Bone marrow (tissue), 2 donors: ENCODE measurements around the gene USHBP1.
A peak's percentile ranks its signal among the peaks of the same experiment; 100 is the strongest.

Experiments used
- DNase-seq, 2 donors: peaks; one replicate each; lab custom pipeline; 2025; lab: John Stamatoyannopoulos, UW

USHBP1 gene, protein sequence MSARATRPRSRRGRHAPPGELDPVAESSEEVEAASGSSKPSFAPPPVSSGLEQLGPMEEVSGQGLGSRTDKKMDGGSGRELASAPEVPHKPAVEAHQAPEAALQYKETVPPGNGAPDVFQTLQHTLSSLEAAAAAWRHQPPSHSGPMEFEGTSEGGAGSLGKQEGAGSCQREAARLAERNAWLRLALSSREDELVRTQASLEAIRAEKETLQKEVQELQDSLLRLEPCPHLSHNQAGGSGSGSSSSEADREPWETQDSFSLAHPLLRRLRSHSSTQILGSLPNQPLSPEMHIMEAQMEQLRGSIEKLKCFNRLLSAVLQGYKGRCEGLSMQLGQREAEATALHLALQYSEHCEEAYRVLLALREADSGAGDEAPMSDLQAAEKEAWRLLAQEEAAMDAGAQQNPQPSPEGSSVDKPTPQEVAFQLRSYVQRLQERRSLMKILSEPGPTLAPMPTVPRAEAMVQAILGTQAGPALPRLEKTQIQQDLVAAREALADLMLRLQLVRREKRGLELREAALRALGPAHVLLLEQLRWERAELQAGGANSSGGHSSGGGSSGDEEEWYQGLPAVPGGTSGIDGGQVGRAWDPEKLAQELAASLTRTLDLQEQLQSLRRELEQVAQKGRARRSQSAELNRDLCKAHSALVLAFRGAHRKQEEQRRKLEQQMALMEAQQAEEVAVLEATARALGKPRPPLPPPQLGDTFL

DNA sequence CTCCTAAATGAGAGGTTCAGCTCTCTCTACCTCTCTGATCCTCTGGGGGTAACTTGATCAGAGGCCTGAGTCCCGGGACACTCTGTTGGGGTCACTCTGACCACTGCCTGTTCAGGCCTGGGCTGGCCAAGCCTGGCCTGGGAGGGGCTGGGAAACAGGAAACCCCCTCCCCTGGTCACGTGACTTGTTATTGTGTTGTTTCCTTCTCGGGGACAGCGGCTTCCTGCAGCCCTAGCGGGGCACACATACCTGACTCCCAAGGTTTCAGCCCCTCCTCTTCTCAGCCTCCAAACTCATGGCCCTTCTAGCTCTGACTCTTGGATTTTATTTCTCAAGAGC is at the start of gene USHBP1:
USHBP1 (minus strand) TSS at position 105 of the 339 bp plus-strand sequence. CDS start 446 bp downstream, outside the sequence.
- DNase-seq = no peak

DNA sequence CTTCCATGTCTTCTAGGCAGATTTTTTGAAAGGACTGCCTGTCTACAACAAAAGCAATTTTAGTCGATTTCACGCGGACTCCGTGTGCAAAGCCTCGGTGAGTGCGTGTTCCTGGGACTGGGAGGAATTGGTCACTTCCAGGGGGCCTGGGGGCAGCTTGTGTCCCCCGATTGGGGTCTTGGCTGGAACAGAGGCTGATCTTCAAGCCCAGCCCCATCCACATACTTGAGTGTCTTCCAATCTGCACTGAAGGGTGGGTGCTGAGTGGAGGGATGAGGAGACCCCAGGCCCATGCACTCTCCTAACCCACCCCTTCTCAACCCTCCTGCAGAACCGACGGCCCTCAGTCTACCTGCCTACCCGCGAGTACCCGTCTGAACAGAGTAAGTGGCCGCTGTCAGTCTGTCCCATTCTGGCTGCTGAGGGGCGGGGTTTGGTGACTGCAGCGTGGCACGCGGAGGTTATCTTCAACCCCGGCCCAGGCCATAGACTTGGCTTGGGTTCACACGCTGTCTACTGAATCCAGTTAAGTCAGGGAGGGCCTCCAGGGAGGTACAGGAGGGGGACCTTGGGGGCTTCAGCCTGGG is 49.6 kb upstream of the USHBP1 start:
- DNase-seq = no peak

DNA sequence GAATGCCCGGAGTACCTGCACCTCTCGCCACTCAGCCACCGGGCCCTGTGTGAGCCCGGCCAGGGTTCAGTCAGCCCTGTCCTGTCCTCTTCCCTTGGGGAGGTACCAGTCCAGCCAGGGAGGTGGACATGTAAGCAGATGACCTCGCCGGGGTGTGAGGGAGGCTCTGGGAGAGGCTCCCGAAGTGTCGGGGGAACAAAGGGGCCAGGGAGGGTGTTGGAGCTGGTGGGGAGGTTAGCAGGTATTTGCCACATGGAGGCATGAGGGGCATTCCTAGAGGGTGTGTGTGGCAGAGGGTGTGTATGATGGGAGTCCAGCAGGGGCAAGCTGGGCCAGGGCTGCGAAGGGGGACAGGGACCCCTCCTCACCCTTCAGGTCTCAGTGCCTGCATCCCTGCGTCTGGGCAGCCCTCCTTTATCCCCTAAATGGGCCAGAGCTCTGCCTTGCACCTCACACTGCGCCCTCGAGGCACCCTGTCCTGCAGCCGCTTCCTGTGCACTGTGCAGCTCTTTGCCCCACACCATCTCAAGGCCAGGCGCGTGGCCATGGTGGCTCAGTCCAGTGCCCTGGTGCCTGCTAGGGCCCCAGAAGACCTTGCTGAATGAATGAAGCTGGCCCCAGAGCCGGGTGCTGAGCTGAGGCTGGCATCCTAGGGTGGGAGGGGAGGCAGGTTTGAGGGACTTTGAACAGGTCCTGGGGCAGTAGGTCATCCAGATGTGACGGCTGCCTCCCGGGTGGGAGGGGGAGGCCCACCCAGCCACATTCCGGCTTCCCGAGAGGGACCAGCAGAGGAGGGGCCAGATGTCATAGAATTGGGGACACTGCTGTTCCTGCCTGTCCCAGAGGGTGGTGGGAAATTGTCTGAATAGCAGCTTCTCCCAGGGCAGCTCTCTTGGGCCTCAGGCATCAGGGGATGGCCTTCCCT is 47.9 kb upstream of the USHBP1 start:
- DNase-seq = no peak

DNA sequence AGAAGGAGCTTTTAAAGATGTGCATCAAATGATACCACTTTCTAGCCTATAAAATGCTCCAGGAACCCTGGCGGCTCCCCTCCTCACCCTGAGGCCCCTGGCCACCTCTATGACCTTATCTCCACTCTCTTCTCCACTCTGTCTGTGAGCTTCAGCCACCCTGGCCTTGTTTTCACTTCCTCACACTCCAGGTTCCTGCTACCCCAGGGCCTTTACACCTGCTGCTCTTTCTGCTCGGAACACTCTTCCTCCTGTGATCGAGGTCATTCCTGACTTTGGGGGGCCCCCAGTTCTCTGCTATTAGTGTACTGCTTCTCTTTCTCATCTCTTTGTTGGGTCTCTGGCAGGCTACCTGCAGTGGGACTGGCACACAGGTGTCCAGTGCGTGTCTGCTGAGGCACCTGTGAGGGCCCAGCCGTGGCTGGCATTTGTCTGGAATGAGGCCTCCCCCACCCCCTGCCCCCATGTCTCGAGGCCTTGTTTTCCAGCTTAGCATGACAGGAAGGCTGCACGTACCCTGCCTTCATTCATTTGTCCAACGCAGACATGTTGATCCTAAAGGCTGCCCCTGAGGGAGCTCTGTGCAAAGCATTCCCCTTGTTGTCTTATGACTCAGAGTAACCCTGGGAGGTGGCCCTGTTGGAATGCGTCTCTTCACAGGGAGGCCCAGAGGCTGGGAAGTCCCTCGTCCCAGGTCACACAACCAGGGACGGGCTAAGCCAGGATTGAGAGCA is 47.1 kb upstream of the USHBP1 start:
- DNase-seq = no peak

DNA sequence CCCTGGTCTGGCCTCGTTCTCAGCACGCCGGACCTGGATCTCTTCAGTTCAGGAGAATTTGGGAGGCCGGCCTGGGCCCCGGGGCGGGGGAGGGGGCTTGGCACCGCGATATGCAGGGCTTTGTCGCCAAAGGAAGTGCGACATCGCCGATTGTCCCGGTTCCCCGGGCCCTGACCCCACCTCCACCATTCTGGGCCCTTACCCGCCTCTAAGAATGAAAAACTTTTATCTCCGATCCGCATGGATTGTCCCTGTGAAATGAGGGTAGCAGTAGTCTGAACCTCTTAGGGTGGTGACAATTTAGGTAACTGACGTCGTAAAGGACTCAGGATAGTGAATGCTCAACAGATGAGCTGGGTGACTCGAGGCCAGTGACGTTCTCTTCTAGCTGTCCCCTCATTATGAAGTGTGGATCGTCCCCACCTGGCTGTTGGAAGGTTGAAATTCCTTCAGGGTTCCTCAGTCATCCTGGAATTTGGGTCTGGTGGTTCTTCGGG is 45.5 kb upstream of the USHBP1 start:
- DNase-seq = no peak

DNA sequence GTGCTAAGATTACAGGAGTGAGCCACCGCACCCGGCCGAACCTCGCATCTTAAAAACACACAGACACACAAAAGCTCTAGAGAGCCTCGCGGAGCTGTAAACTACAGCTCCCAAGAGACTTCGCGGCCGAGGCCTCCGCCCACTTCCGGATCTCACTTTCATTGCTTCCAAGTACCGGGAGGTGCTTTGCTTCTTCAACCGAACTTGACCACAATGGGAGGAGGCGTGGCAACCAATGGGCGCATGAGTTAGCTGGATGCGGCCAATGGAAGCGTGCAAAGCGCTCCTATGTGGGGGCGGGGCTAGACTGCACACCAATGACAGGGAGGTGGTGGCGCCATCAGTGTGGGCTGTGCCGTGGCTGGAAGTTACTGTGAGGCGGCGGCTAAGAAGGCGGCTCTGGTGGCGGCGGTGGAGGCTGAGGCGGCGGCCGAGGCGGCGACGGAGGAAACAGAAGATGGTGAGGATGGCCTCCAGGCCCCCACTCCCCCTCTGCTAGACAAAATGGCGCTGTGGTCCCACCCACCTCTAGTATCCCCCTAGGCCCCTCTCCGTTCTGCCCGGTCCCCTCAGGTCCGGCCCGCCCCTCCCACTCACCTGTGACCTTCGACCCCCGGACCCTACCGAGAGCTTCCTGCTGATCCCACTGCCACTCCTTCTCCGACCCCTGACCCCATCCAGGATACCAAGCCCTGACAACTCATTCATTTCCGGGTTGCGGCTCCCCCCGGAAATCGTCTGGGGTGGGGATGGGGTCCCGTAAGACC is 44.8 kb upstream of the USHBP1 start, which contains the start of gene DDA1:
DDA1 (plus strand) TSS at position 366 of the 767 bp plus-strand sequence; CDS start at position 458, 92 bp downstream.
- DNase-seq = peak; percentile 78 to 99

DNA sequence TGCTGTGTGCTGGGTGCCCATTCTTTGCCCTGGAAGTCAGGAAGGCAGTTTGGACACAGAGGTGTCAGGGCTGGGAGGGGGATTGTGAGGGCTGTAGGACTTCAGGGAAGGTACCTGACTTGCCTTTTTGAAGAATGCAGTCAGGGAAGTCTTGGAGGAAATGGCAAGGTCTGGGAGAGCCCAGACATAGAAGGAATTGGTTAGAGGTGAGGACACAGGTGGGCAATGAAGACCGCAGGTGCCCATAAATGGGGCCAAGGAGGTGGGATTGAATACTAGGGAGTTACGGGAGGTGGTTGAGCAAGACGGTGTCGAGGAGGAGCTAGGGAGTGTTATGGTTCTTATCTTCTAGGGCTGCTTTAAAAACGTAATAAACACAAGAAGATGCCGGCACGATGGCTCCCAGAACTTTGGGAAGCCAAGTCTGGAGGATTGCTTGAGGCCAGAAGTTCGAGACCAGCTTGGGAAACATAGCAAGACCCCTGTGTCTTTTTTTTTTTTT is 43.4 kb upstream of the USHBP1 start:
- DNase-seq = no peak

DNA sequence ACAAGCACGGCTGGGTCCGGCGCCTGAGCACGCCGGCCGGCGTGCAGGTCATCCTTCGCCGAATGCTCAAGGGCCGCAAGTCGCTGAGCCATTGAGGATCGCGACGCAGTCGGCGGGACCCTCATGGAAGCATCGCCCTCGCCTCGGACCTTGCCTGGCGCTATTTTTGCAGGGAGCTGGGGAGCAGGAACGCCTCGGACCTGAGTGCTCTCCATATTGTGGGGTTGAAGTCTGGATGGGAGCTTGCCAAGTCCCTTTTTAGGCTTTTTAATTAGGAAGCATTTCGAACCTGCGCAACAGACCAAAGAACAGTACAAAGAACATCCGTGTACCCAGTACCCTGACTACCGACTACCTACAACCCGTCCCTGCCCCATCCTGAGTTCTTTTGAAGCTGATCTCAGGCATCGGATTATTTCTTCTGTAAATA is 41.8 kb upstream of the USHBP1 start:
- DNase-seq = no peak

DNA sequence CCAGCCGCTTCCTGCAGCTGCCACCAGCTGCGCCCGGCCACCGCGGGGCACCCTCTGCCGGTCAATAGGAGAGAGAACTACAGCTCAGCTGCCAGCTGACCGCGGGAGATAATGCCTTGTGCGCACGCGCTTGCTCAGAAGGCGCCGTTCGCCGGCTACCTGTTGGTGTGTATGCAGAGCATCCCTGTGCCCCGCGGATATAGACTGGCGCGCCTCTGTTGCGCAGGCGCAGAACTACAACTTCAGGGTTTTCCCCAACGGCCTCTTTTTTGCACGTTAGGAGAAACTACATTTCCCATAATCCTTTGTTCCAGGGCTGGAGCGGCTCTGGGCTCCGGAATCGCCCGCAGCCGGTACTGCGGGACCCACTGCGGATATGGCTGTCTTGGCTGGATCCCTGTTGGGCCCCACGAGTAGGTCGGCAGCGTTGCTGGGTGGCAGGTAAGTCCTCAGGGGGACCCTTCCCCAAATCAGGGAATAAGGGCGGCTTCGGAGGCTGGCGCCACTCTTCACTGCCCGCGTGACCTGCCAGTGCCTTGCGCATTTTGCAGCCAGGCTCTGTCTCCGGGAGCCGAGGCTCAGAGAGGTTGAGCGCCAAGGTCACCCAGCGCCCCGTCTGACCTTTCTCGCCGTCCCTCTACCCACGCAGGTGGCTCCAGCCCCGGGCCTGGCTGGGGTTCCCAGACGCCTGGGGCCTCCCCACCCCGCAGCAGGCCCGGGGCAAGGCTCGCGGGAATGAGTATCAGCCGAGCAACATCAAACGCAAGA is 41.2 kb upstream of the USHBP1 start, which contains the start of gene MRPL34:
MRPL34 (plus strand) TSS at position 356 of the 768 bp plus-strand sequence; CDS start at position 377, 21 bp downstream.
- peak; percentile 79 to 99 for DNase-seq

DNA sequence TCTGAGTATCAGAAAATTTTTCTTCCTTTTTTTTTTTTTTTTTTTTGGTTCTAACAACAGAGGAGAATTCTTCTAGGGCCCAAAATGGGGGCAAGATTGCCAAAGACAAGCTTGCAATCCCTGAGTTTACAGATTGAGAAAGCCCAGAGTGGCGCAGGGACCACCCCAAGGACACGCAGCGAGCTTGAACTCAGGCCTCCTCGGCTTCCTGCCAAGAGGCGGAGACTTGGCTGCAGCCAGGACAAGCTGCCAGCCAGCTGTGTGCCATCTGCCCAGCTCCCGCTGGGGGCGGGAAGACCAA is 40.6 kb upstream of the USHBP1 start:
- no peak for DNase-seq

DNA sequence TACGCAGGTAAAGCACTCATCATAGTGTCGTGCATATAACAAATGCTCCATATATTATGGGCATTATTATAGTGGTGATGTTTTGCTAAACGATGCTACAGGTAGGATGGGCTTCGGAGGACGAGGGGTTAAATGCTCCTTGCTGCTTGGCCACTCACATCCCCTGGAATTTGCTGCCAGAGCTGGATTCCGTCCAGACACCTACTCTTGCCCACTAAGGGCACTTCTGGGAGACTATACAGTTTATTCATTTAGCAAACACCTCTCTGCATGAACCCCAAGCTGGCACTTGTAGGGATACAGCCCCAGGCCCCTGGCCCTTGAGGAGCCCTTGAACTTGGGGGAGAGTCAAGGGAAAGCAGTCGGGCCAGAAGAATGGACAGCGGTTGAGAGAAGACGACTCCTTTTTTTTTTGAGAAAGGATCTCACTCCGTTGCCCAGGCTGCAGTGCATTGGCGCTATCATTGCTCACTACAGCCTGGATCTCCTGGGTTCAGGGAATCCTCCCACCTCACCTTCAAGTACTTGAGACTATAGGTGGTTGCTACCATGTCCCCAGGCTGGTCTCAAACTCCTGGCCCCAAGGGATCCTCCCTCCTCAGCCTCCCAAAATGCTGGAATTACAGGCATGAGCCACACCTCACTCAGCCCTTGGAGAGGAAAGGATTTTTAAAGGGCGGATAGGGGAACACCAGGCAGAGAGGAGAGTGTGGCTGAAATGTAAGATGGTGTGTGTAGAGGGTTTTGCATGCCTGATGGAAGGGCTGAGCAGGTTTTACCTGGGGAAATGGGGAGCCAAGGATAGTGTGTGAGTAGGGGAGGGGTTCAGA is 40.1 kb upstream of the USHBP1 start:
- no peak for DNase-seq

DNA sequence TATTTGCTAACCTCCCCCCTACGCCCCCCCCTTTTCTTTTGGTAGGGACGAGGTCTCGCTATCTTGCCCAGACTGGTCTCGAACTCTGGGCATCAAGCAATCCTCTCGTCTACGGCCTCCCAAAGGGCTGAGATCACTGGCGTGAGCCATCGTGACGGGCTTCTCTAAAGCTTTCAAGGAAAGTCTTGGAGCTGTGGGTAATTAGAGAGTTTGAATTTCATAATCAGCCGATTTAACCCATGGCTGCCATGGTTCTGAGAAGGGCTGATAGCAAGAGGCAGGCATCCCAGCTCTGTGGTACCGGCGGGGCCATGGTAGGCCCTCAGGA is 39.4 kb upstream of the USHBP1 start:
- DNase-seq = no peak

DNA sequence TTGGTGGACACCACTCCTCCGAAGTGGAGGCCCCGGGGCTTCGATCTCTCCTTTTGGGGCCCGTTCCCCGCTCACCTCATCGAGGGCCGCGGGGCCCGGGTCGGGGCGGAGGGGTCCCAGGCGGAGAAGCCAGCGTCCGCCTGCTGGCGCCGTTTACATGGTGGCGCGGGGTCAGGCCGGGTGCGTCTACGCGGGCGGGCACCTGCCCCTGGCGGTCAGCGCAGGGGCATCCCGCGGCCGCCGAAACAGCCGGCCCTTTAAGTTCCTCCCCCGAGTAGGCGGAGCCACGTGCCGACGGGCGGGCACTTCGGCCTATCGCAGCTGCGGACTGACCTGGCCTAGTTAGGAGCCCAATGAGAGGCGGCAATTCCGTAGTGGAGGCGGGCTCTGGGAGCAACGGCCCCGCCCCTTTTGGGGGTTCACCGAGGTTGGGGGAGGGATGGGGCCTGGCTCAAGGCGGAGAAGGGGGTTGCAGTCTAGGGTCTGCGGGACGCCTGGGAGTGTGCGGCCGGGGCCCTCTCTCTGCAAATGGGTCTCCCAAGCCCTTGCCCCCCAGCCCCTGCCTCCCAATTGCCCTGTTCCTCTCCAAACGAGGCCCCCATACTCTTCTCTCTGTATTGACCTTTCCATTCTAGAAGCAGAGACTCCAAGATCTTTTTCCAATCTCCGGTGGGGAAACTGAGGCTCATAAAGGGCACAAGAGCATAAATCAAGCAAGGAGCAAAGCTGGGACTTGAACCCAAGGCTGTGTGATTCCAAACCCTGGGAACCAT is 38.8 kb upstream of the USHBP1 start, which contains the start of gene ABHD8:
ABHD8 (minus strand) TSS at position 259 of the 773 bp plus-strand sequence. CDS start 1,809 bp downstream, outside the sequence.
- peak; percentile 75 to 76 for DNase-seq

DNA sequence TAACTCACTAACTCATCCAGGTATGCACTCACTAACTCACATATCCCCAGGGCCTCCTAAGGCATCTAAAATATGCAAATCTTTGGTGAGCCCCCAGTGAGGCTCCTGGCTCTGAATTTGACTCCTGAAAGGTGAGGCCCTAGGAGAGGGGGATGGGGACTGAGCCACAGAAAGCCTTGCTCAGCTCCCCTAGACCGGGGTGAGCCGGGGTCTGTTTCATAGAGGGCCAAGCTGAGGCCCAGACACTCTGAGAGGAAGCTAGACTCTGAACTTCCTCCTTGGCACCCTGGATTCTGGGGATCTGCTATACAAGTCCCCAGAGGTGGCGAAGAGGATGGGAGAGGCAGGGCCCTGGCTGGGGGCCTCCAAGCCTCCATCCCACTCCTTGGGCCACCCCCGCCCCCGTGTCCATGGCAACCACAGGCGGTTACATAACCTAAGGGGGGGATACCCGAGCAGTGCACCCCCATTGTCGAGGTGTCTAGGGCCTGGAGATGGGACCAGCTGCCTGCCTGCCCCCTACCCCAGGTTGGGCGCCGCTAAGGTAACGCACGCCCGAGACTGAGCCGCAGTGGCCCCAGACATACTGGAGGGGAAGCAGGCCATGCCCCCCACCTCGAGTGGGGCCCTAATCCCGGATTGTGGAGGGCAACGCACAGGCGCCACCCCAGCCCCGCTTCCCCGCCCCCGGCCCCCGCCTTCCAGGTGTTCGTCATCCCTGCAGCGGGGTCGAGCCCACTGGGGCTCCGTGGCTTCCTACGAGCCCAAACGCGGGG is 38.0 kb upstream of the USHBP1 start:
- peak; percentile 22 to 37 for DNase-seq

DNA sequence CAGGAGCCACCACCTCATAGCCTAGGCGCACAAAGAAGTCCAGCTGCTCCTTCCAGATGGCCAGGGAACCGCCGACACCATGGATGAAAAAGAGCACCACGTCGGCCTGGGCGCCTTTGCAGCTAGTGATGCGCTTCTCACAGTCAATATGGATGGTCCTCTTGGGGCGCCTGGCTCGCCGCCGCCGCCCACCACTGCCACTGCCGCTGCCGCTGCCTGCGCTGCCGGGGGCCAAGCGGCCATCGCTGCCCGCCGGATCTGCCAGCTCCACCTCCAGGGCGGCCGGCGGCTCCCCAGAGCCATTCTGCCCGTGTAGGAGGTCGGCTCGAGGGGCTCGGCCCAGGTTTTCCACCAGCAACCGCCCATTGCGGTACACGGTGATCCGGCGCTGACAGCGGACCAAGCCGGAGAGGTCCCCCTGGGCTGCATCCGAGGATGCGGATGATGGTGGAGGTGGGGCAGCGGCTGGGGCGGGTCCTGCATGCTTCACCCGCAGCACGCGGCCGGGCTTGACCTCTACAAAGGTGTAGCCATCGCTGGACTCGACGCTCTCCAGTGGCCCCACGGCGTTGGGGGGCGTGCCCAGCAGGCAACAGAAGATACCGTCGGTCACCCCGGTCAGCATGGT is 36.6 kb upstream of the USHBP1 start:
- no peak for DNase-seq

DNA sequence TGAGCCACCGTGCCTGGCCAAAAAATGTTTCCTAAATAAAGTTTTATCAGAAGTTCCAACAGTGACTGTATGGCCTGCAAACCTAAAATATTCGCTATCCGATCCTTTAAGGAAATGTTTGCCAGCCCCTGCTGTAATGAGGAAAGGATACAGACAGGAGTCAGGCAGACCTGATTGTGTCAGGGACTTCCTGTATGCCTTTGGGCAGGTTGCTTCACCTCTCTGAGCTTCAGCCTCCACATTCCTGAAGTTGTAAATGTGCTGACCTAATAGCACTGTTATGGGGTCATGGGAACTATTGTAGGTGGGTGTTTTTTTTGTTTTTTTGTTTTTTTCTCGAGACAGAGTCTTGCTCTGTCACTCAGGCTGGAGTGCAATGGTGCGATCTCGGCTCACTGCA is 32.4 kb upstream of the USHBP1 start:
- no peak for DNase-seq
